ENCODE measurements around the gene SULT1A4. TPM values are rescaled to one million over a fixed set of nuclear protein-coding genes. Genes with fewer than 3 reads are reported as not detected.
"Not testable (repeated sequence)": the region's sequence is repeated elsewhere in the genome, so short reads cannot be mapped to it uniquely, and the experiment has no call there.

Gene SULT1A4
- total and polyA plus RNA-seq, 2 of the 4 experiments (the other 2 are of a cell fraction), result 1.1 to 2.4 TPM

GRCh38 chr16:29465985-29466824, 6.5 kb downstream of the SULT1A4 start:
- H3K4me1 ChIP-seq (ENCODE audit: control insufficient read depth, insufficient read depth, low read length); H3K9me1 ChIP-seq (ENCODE audit: insufficient read depth, low read length); H3K4me3 ChIP-seq (ENCODE audit: insufficient read depth, low read depth, low read length); H4K91ac ChIP-seq (ENCODE audit: insufficient read depth, low read depth, low read length); H4K20me1 ChIP-seq (ENCODE audit: insufficient read depth, low read length); H4K5ac ChIP-seq (ENCODE audit: low read depth, low read length); CTCF ChIA-PET; H2AK5ac ChIP-seq (ENCODE audit: low read depth, low read length); H3K9me3 ChIP-seq (ENCODE audit: control insufficient read depth, insufficient read depth, low read length); BruUV-seq (replicated peaks); H2BK15ac ChIP-seq (ENCODE audit: low read depth, low read length); H3K36me3 ChIP-seq (ENCODE audit: control insufficient read depth, insufficient read depth, low read length); H3K79me1 ChIP-seq (ENCODE audit: low read depth in 1 of 2, low read length in 2 of 2); H2BK20ac ChIP-seq (ENCODE audit: low read depth, low read length); H3K9ac ChIP-seq (ENCODE audit: low read depth, low read length); H3K14ac ChIP-seq (replicated peaks; ENCODE audit: low read depth, low read length); H3K27ac ChIP-seq (ENCODE audit: insufficient read depth, low read length); DNase-seq; H4K8ac ChIP-seq (ENCODE audit: low read depth in 2 of 2, low read length in 2 of 2); H3K56ac ChIP-seq (ENCODE audit: extremely low read depth, insufficient read depth, low read length); H2BK5ac ChIP-seq (ENCODE audit: low read depth, low read length, poor library complexity, severe bottlenecking); H3K23ac ChIP-seq (ENCODE audit: low read depth, low read length); POLR2A ChIA-PET (ENCODE audit: unreplicated experiment); H2BK120ac ChIP-seq (ENCODE audit: low read depth, low read length); H3K4me2 ChIP-seq (ENCODE audit: low read depth, low read length); intact Hi-C loops (cut with micrococcal nuclease); H3K27me3 ChIP-seq (ENCODE audit: control insufficient read depth, insufficient read depth, low read length); dilution Hi-C loops (cut with HindIII; ENCODE audit: low sequenced_read_pairs, unreplicated experiment); H3K4ac ChIP-seq (ENCODE audit: low read depth, low read length); in situ Hi-C loops (cut with MboI; ENCODE audit: low sequenced_read_pairs); H3K18ac ChIP-seq (ENCODE audit: low read depth, low read length); H2AK9ac ChIP-seq (replicated peaks; ENCODE audit: low read depth, low read length, poor library complexity); H2AFZ ChIP-seq (replicated peaks; ENCODE audit: low read length, poor library complexity): not testable (repeated sequence)
- peak; percentile 67 for ATAC-seq (ENCODE audit: low read depth)
- WGBS, 2 experiments (ENCODE audit: extremely low coverage in 2 of 2, insufficient read length in 1 of 2), result no CpG with 5 or more reads among the region's 57 CpGs

DNA sequence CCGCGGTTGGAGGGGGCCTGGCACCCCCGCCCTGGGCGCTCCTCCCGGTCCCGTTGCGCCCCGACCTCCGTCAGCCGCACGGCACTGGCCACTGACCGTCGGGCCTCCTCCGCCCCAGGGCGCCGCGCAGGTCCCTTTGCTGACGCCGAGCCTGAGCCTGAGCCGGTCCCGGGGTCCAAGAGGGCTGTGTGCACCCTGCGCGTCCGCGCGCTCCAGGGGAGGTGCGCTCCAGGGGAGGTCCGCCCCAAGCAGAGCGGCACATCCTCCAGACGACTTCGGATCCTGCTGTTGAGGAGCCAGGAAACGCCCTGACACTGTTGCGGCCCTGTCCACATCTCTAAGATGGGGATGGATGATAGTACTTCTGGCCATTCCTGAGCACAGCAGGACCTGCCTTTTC, 7.2 kb downstream of the SULT1A4 start:
- H3K18ac ChIP-seq (ENCODE audit: low read depth, low read length); H3K9me1 ChIP-seq (ENCODE audit: insufficient read depth, low read length); H3K27ac ChIP-seq (ENCODE audit: insufficient read depth, low read length); H2BK20ac ChIP-seq (ENCODE audit: low read depth, low read length); H2BK120ac ChIP-seq (ENCODE audit: low read depth, low read length); H4K8ac ChIP-seq (ENCODE audit: low read depth in 2 of 2, low read length in 2 of 2); H4K20me1 ChIP-seq (ENCODE audit: insufficient read depth, low read length); H3K4me1 ChIP-seq (ENCODE audit: control insufficient read depth, insufficient read depth, low read length); H3K9ac ChIP-seq (ENCODE audit: low read depth, low read length); H3K14ac ChIP-seq (replicated peaks; ENCODE audit: low read depth, low read length); H3K23ac ChIP-seq (ENCODE audit: low read depth, low read length); H3K9me3 ChIP-seq (ENCODE audit: control insufficient read depth, insufficient read depth, low read length); H3K4me2 ChIP-seq (ENCODE audit: low read depth, low read length); H2AK5ac ChIP-seq (ENCODE audit: low read depth, low read length); POLR2A ChIA-PET (ENCODE audit: unreplicated experiment); intact Hi-C loops (cut with micrococcal nuclease); H3K56ac ChIP-seq (ENCODE audit: extremely low read depth, insufficient read depth, low read length); H4K5ac ChIP-seq (ENCODE audit: low read depth, low read length); H4K91ac ChIP-seq (ENCODE audit: insufficient read depth, low read depth, low read length); H3K4me3 ChIP-seq (ENCODE audit: insufficient read depth, low read depth, low read length); in situ Hi-C loops (cut with MboI; ENCODE audit: low sequenced_read_pairs); H2BK15ac ChIP-seq (ENCODE audit: low read depth, low read length); dilution Hi-C loops (cut with HindIII; ENCODE audit: low sequenced_read_pairs, unreplicated experiment); H3K4ac ChIP-seq (ENCODE audit: low read depth, low read length); DNase-seq; H2BK5ac ChIP-seq (ENCODE audit: low read depth, low read length, poor library complexity, severe bottlenecking); H2AK9ac ChIP-seq (replicated peaks; ENCODE audit: low read depth, low read length, poor library complexity); CTCF ChIA-PET; H3K27me3 ChIP-seq (ENCODE audit: control insufficient read depth, insufficient read depth, low read length); BruUV-seq (replicated peaks); H2AFZ ChIP-seq (replicated peaks; ENCODE audit: low read length, poor library complexity); H3K79me1 ChIP-seq (ENCODE audit: low read depth in 1 of 2, low read length in 2 of 2); H3K36me3 ChIP-seq (ENCODE audit: control insufficient read depth, insufficient read depth, low read length): not testable (repeated sequence)
- ATAC-seq (ENCODE audit: low read depth), result peak; percentile 19
- no CpG with 5 or more reads among the region's 33 CpGs for WGBS, 2 experiments (ENCODE audit: extremely low coverage in 2 of 2, insufficient read length in 1 of 2)
